LNCaP clone FGC (cell line): Measurements from ENCODE around the gene LPIN1.

Source experiments
- DNase-seq: peaks from one replicate; pipeline ENCODE4 v3.0.0-alpha.2; 2011; ENCODE audit warnings: low read depth
- H3K4me3 ChIP-seq: 2 replicates; pipeline ENCODE4 v1.5.1; 2011; ENCODE audit warnings: mild to moderate bottlenecking, low read depth, low read length, control low read depth
- CTCF ChIP-seq: IDR thresholded peaks from 2 replicates; pipeline ENCODE4 v1.5.1; 2012; ENCODE audit warnings: mild to moderate bottlenecking; ENCODE audit not compliant: control insufficient read depth, insufficient read depth; ENCODE audit errors: extremely low read depth

LPIN1 gene

GRCh38 chr2:11875481-11875880 is 129.0 kb downstream of the LPIN1 start:
- TF ChIP-seq CTCF: no peak
- H3K4me3 ChIP-seq: no peak overlapping the region
- DNase-seq: no peak

- no peak for TF ChIP-seq CTCF
- H3K4me3 ChIP-seq: no peak overlapping the region
- no peak for DNase-seq
Measured at GRCh38 chr2:11876436-11876835, 130.0 kb downstream of the LPIN1 start.

- H3K4me3 ChIP-seq: no peak overlapping the region
- no peak for DNase-seq
- TF ChIP-seq CTCF: no peak
Measured at GRCh38 chr2:11876889-11877288, 130.5 kb downstream of the LPIN1 start.
